HG03520 (cell line): ENCODE data around the gene TEX261.
"Not testable (repeated sequence)": the region's sequence is repeated elsewhere in the genome, so short reads cannot be mapped to it uniquely, and the experiment has no call there.

Source experiments
- ATAC-seq: cut with Tn5 transposase; IDR thresholded peaks from one replicate; pipeline ENCODE4 v1.9.1; 2021; ENCODE audit warnings: mild to moderate bottlenecking, moderate library complexity; ENCODE audit not compliant: unreplicated experiment

TEX261 gene

GRCh38 chr2:70994699-70995425 is at the start of gene TEX261:
TSS of gene TEX261 (minus strand) at chr2:70994873. CDS start at chr2:70994757, 116 bp downstream.
- ATAC-seq: peak; percentile 93

GRCh38 chr2:71043531-71044407 is 49.1 kb upstream of the TEX261 start:
- ATAC-seq: no peak

- no peak for ATAC-seq
Observed at GRCh38 chr2:71042287-71042686, 47.6 kb upstream of the TEX261 start.

GRCh38 chr2:71036296-71036695 is 41.6 kb upstream of the TEX261 start:
- ATAC-seq: not testable (repeated sequence)

- not testable (repeated sequence) for ATAC-seq
Observed at GRCh38 chr2:71023553-71024243, 29.0 kb upstream of the TEX261 start.

GRCh38 chr2:71021394-71021793 is 26.7 kb upstream of the TEX261 start:
- ATAC-seq: not testable (repeated sequence)

GRCh38 chr2:71019989-71020388 is 25.3 kb upstream of the TEX261 start:
- ATAC-seq: not testable (repeated sequence)

- ATAC-seq: no peak
Observed at GRCh38 chr2:71018625-71019024, 24.0 kb upstream of the TEX261 start.

- ATAC-seq: not testable (repeated sequence)
Observed at GRCh38 chr2:71011786-71012185, 17.1 kb upstream of the TEX261 start.

- ATAC-seq: no peak
Observed at GRCh38 chr2:71008342-71008741, 13.7 kb upstream of the TEX261 start.

- ATAC-seq: no peak
Observed at GRCh38 chr2:71006955-71007799, 12.5 kb upstream of the TEX261 start.

- ATAC-seq: no peak
Observed at GRCh38 chr2:71006323-71006722, 11.7 kb upstream of the TEX261 start.

- no peak for ATAC-seq
Observed at GRCh38 chr2:71005271-71006202, 10.9 kb upstream of the TEX261 start.

GRCh38 chr2:71004857-71005256 is 10.2 kb upstream of the TEX261 start:
- no peak for ATAC-seq

- no peak for ATAC-seq
Observed at GRCh38 chr2:71003966-71004755, 9.5 kb upstream of the TEX261 start.

GRCh38 chr2:71003396-71003795 is 8.7 kb upstream of the TEX261 start:
- no peak for ATAC-seq

GRCh38 chr2:71001981-71002570 is 7.4 kb upstream of the TEX261 start:
- ATAC-seq: no peak

GRCh38 chr2:71001592-71001927 is 6.9 kb upstream of the TEX261 start:
- ATAC-seq: no peak
